MG63 (cell line): Measurements from ENCODE around the gene CDK5. TPM values are rescaled to one million over a fixed set of nuclear protein-coding genes. Genes with fewer than 3 reads are reported as not detected.

Experiments used
- DNase-seq: peaks from one replicate; pipeline ENCODE4 v3.0.0-alpha.2; 2020
- H3K27me3 ChIP-seq: fragments of 250-450 bp; sonication (Bioruptor Pico); 2 replicates; pipeline ENCODE4 v1.5.1; 2020; ENCODE audit warnings: mild to moderate bottlenecking, moderate library complexity
- H3K36me3 ChIP-seq: fragments of 250-450 bp; sonication (Bioruptor Pico); 2 replicates; pipeline ENCODE4 v1.5.1; 2020; ENCODE audit warnings: mild to moderate bottlenecking, moderate library complexity
- H3K4me3 ChIP-seq: fragments of 250-450 bp; sonication (Bioruptor Pico); 2 replicates; pipeline ENCODE4 v1.5.1; 2020; ENCODE audit warnings: mild to moderate bottlenecking, moderate library complexity
- H3K9me3 ChIP-seq: fragments of 250-450 bp; sonication (Bioruptor Pico); 2 replicates; pipeline ENCODE4 v1.5.1; 2020; ENCODE audit warnings: mild to moderate bottlenecking, moderate library complexity
- total RNA-seq: library from RNA; depleted of rRNA; stranded (reverse); fragments of >200 nt; shearing (Covaris generic); gene quantifications from 2 replicates; pipeline ENCODE4 v1.2.3, GENCODE V29; 2014; ENCODE audit warnings: low replicate concordance; rRNA removed

Gene CDK5
- total RNA-seq, 1 experiment from 2014 or later = 21.7 TPM

- DNase-seq = peak; percentile 16
- H3K9me3 ChIP-seq = no peaks in the 10 kb centered on the region
- H3K36me3 ChIP-seq = no peaks in the 10 kb centered on the region
- no peak overlapping the region for H3K4me3 ChIP-seq
- H3K27me3 ChIP-seq = no peaks in the 10 kb centered on the region
These were observed 50.2 kb downstream of the CDK5 start for GRCh38 chr7:151007469-151007898.

GRCh38 chr7:151006590-151007300, 51.0 kb downstream of the CDK5 start:
- Histone ChIP-seq H3K36me3 (no peaks in the 10 kb centered on the region), H3K9me3 (no peaks in the 10 kb centered on the region), H3K4me3 (no peak overlapping the region), H3K27me3 (no peaks in the 10 kb centered on the region)
- no peak for DNase-seq

GRCh38 chr7:151005566-151005965, 52.1 kb downstream of the CDK5 start:
- Histone ChIP-seq H3K4me3 (no peak overlapping the region), H3K27me3 (no peaks in the 10 kb centered on the region), H3K36me3 (no peaks in the 10 kb centered on the region), H3K9me3 (no peaks in the 10 kb centered on the region)
- no peak for DNase-seq

Other genes starting within 250 kb of the CDK5 start
- gene AOC1, start 205.4 kb downstream of the CDK5 start, total RNA-seq = not detected in 2 replicates
- 0.33 TPM in 1 of 2 replicates, not detected in the other for gene KCNH2, start 79.6 kb downstream of the CDK5 start, total RNA-seq
- 0.20 TPM in 1 of 2 replicates, not detected in the other for gene NOS3, start 66.9 kb downstream of the CDK5 start, total RNA-seq
- gene ATG9B, start 33.4 kb downstream of the CDK5 start, total RNA-seq = not detected in 2 replicates
- 14.4 and 22.4 TPM in 2 replicates for gene ABCB8, start 29.4 kb downstream of the CDK5 start, total RNA-seq
- gene ASIC3, start 9.4 kb downstream of the CDK5 start, total RNA-seq = 0.76 TPM in 1 of 2 replicates, not detected in the other
- gene SLC4A2, start 1.7 kb upstream of the CDK5 start, total RNA-seq = 38.6 and 81.5 TPM in 2 replicates
- gene FASTK, start 22.9 kb upstream of the CDK5 start, total RNA-seq = 47.5 and 71.5 TPM in 2 replicates
- gene TMUB1, start 25.6 kb upstream of the CDK5 start, total RNA-seq = 5.2 and 32.9 TPM in 2 replicates
- gene AGAP3, start 28.6 kb upstream of the CDK5 start, total RNA-seq = 22.5 and 35.1 TPM in 2 replicates
- not detected in 2 replicates for gene GBX1, start 109.8 kb upstream of the CDK5 start, total RNA-seq
- not detected in 2 replicates for gene ASB10, start 129.4 kb upstream of the CDK5 start, total RNA-seq
- not detected in 2 replicates for gene H2BK1, start 152.6 kb upstream of the CDK5 start, total RNA-seq
- gene ABCF2, start 169.3 kb upstream of the CDK5 start, total RNA-seq = 48.4 and 75.0 TPM in 2 replicates
- 15.4 and 26.5 TPM in 2 replicates for gene CHPF2, start 174.6 kb upstream of the CDK5 start, total RNA-seq
- gene SMARCD3, start 190.8 kb upstream of the CDK5 start, total RNA-seq = 12.0 and 14.2 TPM in 2 replicates